Measurements from ENCODE around the gene ARFIP1. TPM values are rescaled to one million over a fixed set of nuclear protein-coding genes. Genes with fewer than 3 reads are reported as not detected.

Gene ARFIP1
- total RNA-seq, 5 donors from 2014 or later (not counting 1 experiment from before 2014, with no cell fraction given) = 8.2 to 16.3 (median 12.1) TPM

Other genes with a start within 250 kb of the ARFIP1 start
- 100 to 1,000 TPM in 2 of 5 donors, 10 to 100 TPM in 3; 91.9 to 131 (median 96.0) TPM for gene FBXW7, start 243.9 kb upstream of the ARFIP1 start, total RNA-seq
- gene TMEM154, start 100.0 kb upstream of the ARFIP1 start, total RNA-seq = 10 to 100 TPM; 19.3 to 28.5 (median 24.6) TPM
- under 1 TPM in 4 of 5 donors, not detected in 1; 0.13 to 0.28 (median 0.22) TPM for gene TIGD4, start 224 bp upstream of the ARFIP1 start, total RNA-seq
- gene FHDC1, start 156.4 kb downstream of the ARFIP1 start, total RNA-seq = under 1 TPM in 4 of 5 donors, not detected in 1; 0.08 to 0.28 (median 0.17) TPM